AG08396 (cell line): ENCODE data around the gene CPNE4.
"Not testable (repeated sequence)": the region's sequence is repeated elsewhere in the genome, so short reads cannot be mapped to it uniquely, and the experiment has no call there.

Experiments used
- DNase-seq: peaks from one replicate; pipeline ENCODE4 v3.0.0; 2012; ENCODE audit warnings: low spot score, mixed read lengths

CPNE4 gene

GRCh38 chr3:131957980-131958379 is 76.8 kb downstream of the CPNE4 start:
- no peak for DNase-seq

GRCh38 chr3:131957511-131957910 is 77.3 kb downstream of the CPNE4 start:
- no peak for DNase-seq

GRCh38 chr3:131948806-131949205 is 86.0 kb downstream of the CPNE4 start:
- no peak for DNase-seq

GRCh38 chr3:131944676-131945075 is 90.1 kb downstream of the CPNE4 start:
- DNase-seq = no peak

- no peak for DNase-seq
These were observed 101.1 kb downstream of the CPNE4 start for GRCh38 chr3:131933665-131934064.

GRCh38 chr3:131928593-131928992 is 106.2 kb downstream of the CPNE4 start:
- no peak for DNase-seq

GRCh38 chr3:131925571-131925970 is 109.2 kb downstream of the CPNE4 start:
- DNase-seq = no peak

- no peak for DNase-seq
These were observed 112.5 kb downstream of the CPNE4 start for GRCh38 chr3:131922356-131922755.

GRCh38 chr3:131917006-131917405 is 117.8 kb downstream of the CPNE4 start:
- DNase-seq = no peak

- no peak for DNase-seq
These were observed 120.6 kb downstream of the CPNE4 start for GRCh38 chr3:131914090-131914691.

- DNase-seq = no peak
These were observed 122.6 kb downstream of the CPNE4 start for GRCh38 chr3:131912255-131912654.

- DNase-seq = no peak
These were observed 127.0 kb downstream of the CPNE4 start for GRCh38 chr3:131907796-131908195.

GRCh38 chr3:131903988-131904415 is 130.8 kb downstream of the CPNE4 start:
- DNase-seq = peak; percentile 66

- DNase-seq = no peak
These were observed 133.1 kb downstream of the CPNE4 start for GRCh38 chr3:131901686-131902085.

GRCh38 chr3:131900891-131901290 is 133.9 kb downstream of the CPNE4 start:
- DNase-seq = no peak

GRCh38 chr3:131899021-131899420 is 135.8 kb downstream of the CPNE4 start:
- no peak for DNase-seq

GRCh38 chr3:131898346-131898745 is 136.5 kb downstream of the CPNE4 start:
- DNase-seq = no peak

GRCh38 chr3:131896285-131896684 is 138.5 kb downstream of the CPNE4 start:
- DNase-seq = no peak

- DNase-seq = no peak
These were observed 139.0 kb downstream of the CPNE4 start for GRCh38 chr3:131895766-131896165.

GRCh38 chr3:131892331-131892730 is 142.5 kb downstream of the CPNE4 start:
- DNase-seq = no peak

GRCh38 chr3:131885871-131886270 is 148.9 kb downstream of the CPNE4 start:
- DNase-seq = not testable (repeated sequence)

- DNase-seq = no peak
These were observed 151.0 kb downstream of the CPNE4 start for GRCh38 chr3:131883711-131884407.

GRCh38 chr3:131883086-131883485 is 151.7 kb downstream of the CPNE4 start:
- no peak for DNase-seq

GRCh38 chr3:131881777-131882176 is 153.0 kb downstream of the CPNE4 start:
- DNase-seq = no peak
